GM18868 (cell line): ENCODE results near the gene RTP5.
"Not testable (repeated sequence)": the region's sequence is repeated elsewhere in the genome, so short reads cannot be mapped to it uniquely, and the experiment has no call there.

Experiments used
- ATAC-seq: cut with Tn5 transposase; IDR thresholded peaks from one replicate; pipeline ENCODE4 v1.9.1; 2021; ENCODE audit warnings: mild to moderate bottlenecking, moderate library complexity; ENCODE audit not compliant: unreplicated experiment

RTP5 gene

GRCh38 chr2:241870081-241870541 lies 582 bp downstream of the RTP5 start:
- no peak for ATAC-seq

- no peak for ATAC-seq
Observed at GRCh38 chr2:241870611-241871537, 1.3 kb downstream of the RTP5 start.

GRCh38 chr2:241871538-241872312 lies 2.2 kb downstream of the RTP5 start:
- ATAC-seq: no peak

GRCh38 chr2:241872313-241872642 lies 2.7 kb downstream of the RTP5 start:
- ATAC-seq: no peak

- no peak for ATAC-seq
Observed at GRCh38 chr2:241873081-241873802, 3.7 kb downstream of the RTP5 start.

GRCh38 chr2:241873803-241874110 lies 4.2 kb downstream of the RTP5 start:
- ATAC-seq: no peak

GRCh38 chr2:241874277-241874925 lies 4.9 kb downstream of the RTP5 start:
- no peak for ATAC-seq

- ATAC-seq: not testable (repeated sequence)
Observed at GRCh38 chr2:241875754-241876527, 6.4 kb downstream of the RTP5 start.

GRCh38 chr2:241876528-241877196 lies 7.1 kb downstream of the RTP5 start:
- ATAC-seq: no peak

- no peak for ATAC-seq
Observed at GRCh38 chr2:241877197-241877685, 7.7 kb downstream of the RTP5 start.

- ATAC-seq: no peak
Observed at GRCh38 chr2:241877989-241878970, 8.8 kb downstream of the RTP5 start.

- no peak for ATAC-seq
Observed at GRCh38 chr2:241879326-241879725, 9.8 kb downstream of the RTP5 start.

GRCh38 chr2:241880311-241881073 lies 11.0 kb downstream of the RTP5 start:
- no peak for ATAC-seq

GRCh38 chr2:241882091-241882625 lies 12.6 kb downstream of the RTP5 start:
- ATAC-seq: peak; percentile 69

GRCh38 chr2:241884951-241885290 lies 15.4 kb downstream of the RTP5 start:
- no peak for ATAC-seq

- no peak for ATAC-seq
Observed at GRCh38 chr2:241885291-241885945, 15.9 kb downstream of the RTP5 start.
